ENCODE results near the gene AMZ1. TPM values are rescaled to one million over a fixed set of nuclear protein-coding genes. Genes with fewer than 3 reads are reported as not detected.

Gene AMZ1
- total and polyA plus RNA-seq, 2 donors, result 0.05 to 0.07 TPM

GRCh38 chr7:2760098-2760889, 72.3 kb downstream of the AMZ1 start:
- Histone ChIP-seq H3K36me3 (ENCODE audit: control insufficient read depth in 2 of 2, insufficient read depth in 2 of 2, low read length in 1 of 2) (peaks cover 0 to 6% of the 10 kb centered on the region in 2 donors), H3K4me1 (ENCODE audit: control insufficient read depth in 2 of 2, insufficient read depth in 2 of 2, low read length in 2 of 2) (peaks cover 4 to 33% of the 10 kb centered on the region in 2 donors), H3K9me3 (ENCODE audit: control insufficient read depth in 2 of 2, insufficient read depth in 1 of 2, low read length in 1 of 2) (no peaks in the 10 kb centered on the region), H3K27me3 (ENCODE audit: control insufficient read depth in 2 of 2, insufficient read depth in 1 of 2, low read length in 1 of 2) (no peaks in the 10 kb centered on the region), H3K27ac (ENCODE audit: low read depth in 1 of 2, low read length in 1 of 2) (peak overlapping the region; percentile 20 to 58), H3K4me3 (ENCODE audit: low read length in 2 of 2) (no peak overlapping the region)
- DNase-seq (ENCODE audit: low read depth in 6 of 9, low spot score in 9 of 9), result peak in 1 of 9 donors; percentile 35
- 65% methylated on average over 22 of the region's 22 CpGs for WGBS

- Histone ChIP-seq H3K27me3 (ENCODE audit: control insufficient read depth in 2 of 2, insufficient read depth in 1 of 2, low read length in 1 of 2) (no peaks in the 10 kb centered on the region), H3K27ac (ENCODE audit: low read depth in 1 of 2, low read length in 1 of 2) (no peak overlapping the region), H3K36me3 (ENCODE audit: control insufficient read depth in 2 of 2, insufficient read depth in 2 of 2, low read length in 1 of 2) (peaks cover 0 to 6% of the 10 kb centered on the region in 2 donors), H3K4me1 (ENCODE audit: control insufficient read depth in 2 of 2, insufficient read depth in 2 of 2, low read length in 2 of 2) (peaks cover 4 to 33% of the 10 kb centered on the region in 2 donors), H3K9me3 (ENCODE audit: control insufficient read depth in 2 of 2, insufficient read depth in 1 of 2, low read length in 1 of 2) (no peaks in the 10 kb centered on the region), H3K4me3 (ENCODE audit: low read length in 2 of 2) (no peak overlapping the region)
- no peak for DNase-seq (ENCODE audit: low read depth in 6 of 9, low spot score in 9 of 9)
- WGBS, result 95% methylated on average over 19 of the region's 19 CpGs
Measured at GRCh38 chr7:2761131-2761624, 73.2 kb downstream of the AMZ1 start.

GRCh38 chr7:2761801-2762497, 73.9 kb downstream of the AMZ1 start:
- Histone ChIP-seq H3K27me3 (ENCODE audit: control insufficient read depth in 2 of 2, insufficient read depth in 1 of 2, low read length in 1 of 2) (no peaks in the 10 kb centered on the region), H3K36me3 (ENCODE audit: control insufficient read depth in 2 of 2, insufficient read depth in 2 of 2, low read length in 1 of 2) (peaks cover 0 to 6% of the 10 kb centered on the region in 2 donors), H3K27ac (ENCODE audit: low read depth in 1 of 2, low read length in 1 of 2) (no peak overlapping the region), H3K9me3 (ENCODE audit: control insufficient read depth in 2 of 2, insufficient read depth in 1 of 2, low read length in 1 of 2) (no peaks in the 10 kb centered on the region), H3K4me1 (ENCODE audit: control insufficient read depth in 2 of 2, insufficient read depth in 2 of 2, low read length in 2 of 2) (peaks cover 4 to 33% of the 10 kb centered on the region in 2 donors), H3K4me3 (ENCODE audit: low read length in 2 of 2) (no peak overlapping the region)
- WGBS, result 98% methylated on average over 29 of the region's 29 CpGs
- DNase-seq (ENCODE audit: low read depth in 6 of 9, low spot score in 9 of 9), result no peak

GRCh38 chr7:2763597-2763996, 75.6 kb downstream of the AMZ1 start:
- Histone ChIP-seq H3K27ac (ENCODE audit: low read depth in 1 of 2, low read length in 1 of 2) (no peak overlapping the region), H3K4me3 (ENCODE audit: low read length in 2 of 2) (no peak overlapping the region)

GRCh38 chr7:2764621-2765020, 76.6 kb downstream of the AMZ1 start:
- Histone ChIP-seq H3K4me1 (ENCODE audit: control insufficient read depth in 2 of 2, insufficient read depth in 2 of 2, low read length in 2 of 2) (peaks cover 0 to 13% of the 10 kb centered on the region in 2 donors), H3K4me3 (ENCODE audit: low read length in 2 of 2) (no peak overlapping the region), H3K36me3 (ENCODE audit: control insufficient read depth in 2 of 2, insufficient read depth in 2 of 2, low read length in 1 of 2) (peaks cover 0 to 6% of the 10 kb centered on the region in 2 donors), H3K27ac (ENCODE audit: low read depth in 1 of 2, low read length in 1 of 2) (no peak overlapping the region), H3K27me3 (ENCODE audit: control insufficient read depth in 2 of 2, insufficient read depth in 1 of 2, low read length in 1 of 2) (no peaks in the 10 kb centered on the region), H3K9me3 (ENCODE audit: control insufficient read depth in 2 of 2, insufficient read depth in 1 of 2, low read length in 1 of 2) (no peaks in the 10 kb centered on the region)
- WGBS, result 97% methylated on average over 11 of the region's 11 CpGs
- no peak for DNase-seq (ENCODE audit: low read depth in 6 of 9, low spot score in 9 of 9)

More at GRCh38 chr7:2763597-2763996, 75.6 kb downstream of the AMZ1 start:
- DNase-seq (ENCODE audit: low read depth in 6 of 9, low spot score in 9 of 9), result no peak
- H3K4me1 ChIP-seq (ENCODE audit: control insufficient read depth in 2 of 2, insufficient read depth in 2 of 2, low read length in 2 of 2), result peaks cover 0 to 18% of the 10 kb centered on the region in 2 donors
- WGBS, result 93% methylated on average over 6 of the region's 6 CpGs
- H3K27me3 ChIP-seq (ENCODE audit: control insufficient read depth in 2 of 2, insufficient read depth in 1 of 2, low read length in 1 of 2), result no peaks in the 10 kb centered on the region
- peaks cover 0 to 6% of the 10 kb centered on the region in 2 donors for H3K36me3 ChIP-seq (ENCODE audit: control insufficient read depth in 2 of 2, insufficient read depth in 2 of 2, low read length in 1 of 2)
- H3K9me3 ChIP-seq (ENCODE audit: control insufficient read depth in 2 of 2, insufficient read depth in 1 of 2, low read length in 1 of 2), result no peaks in the 10 kb centered on the region

Other genes starting within 250 kb of the AMZ1 start
- gene GRIFIN, start 211.8 kb upstream of the AMZ1 start, total RNA-seq, result not detected
- not detected for gene GRIFIN, start 211.8 kb upstream of the AMZ1 start, polyA plus RNA-seq
- 10.1 TPM for gene LFNG, start 168.4 kb upstream of the AMZ1 start, total RNA-seq
- gene LFNG, start 168.4 kb upstream of the AMZ1 start, polyA plus RNA-seq, result 13.6 TPM
- gene BRAT1, start 132.7 kb upstream of the AMZ1 start, total RNA-seq, result 19.9 TPM
- gene BRAT1, start 132.7 kb upstream of the AMZ1 start, polyA plus RNA-seq, result 40.8 TPM
- 4.2 TPM for gene IQCE, start 129.2 kb upstream of the AMZ1 start, total RNA-seq
- 3.8 TPM for gene IQCE, start 129.2 kb upstream of the AMZ1 start, polyA plus RNA-seq
- gene TTYH3, start 56.2 kb upstream of the AMZ1 start, total RNA-seq, result 4.4 TPM
- 20.4 TPM for gene TTYH3, start 56.2 kb upstream of the AMZ1 start, polyA plus RNA-seq
- 4.4 TPM for gene GNA12, start 156.1 kb downstream of the AMZ1 start, total RNA-seq
- gene GNA12, start 156.1 kb downstream of the AMZ1 start, polyA plus RNA-seq, result 11.9 TPM